Tibial nerve (tissue), 4 donors: ENCODE results near the gene APLN. TPM values are rescaled to one million over a fixed set of nuclear protein-coding genes. Genes with fewer than 3 reads are reported as not detected.

Experiments used
- DNase-seq, 2 donors: peaks; one replicate each; pipeline ENCODE4 v3.0.0-alpha.2; 2019; ENCODE audit warnings: low spot score in 2 of 2
- H3K27ac ChIP-seq, 4 donors: fragments of 200-600 bp; sonication (generic) in 3 of 4; one replicate each; pipeline ENCODE4 v1.5.1; 2017 to 2019; ENCODE audit warnings: mild to moderate bottlenecking in 1 of 4
- H3K27me3 ChIP-seq, 2 donors: fragments of 200-600 bp; sonication (generic) in 1 of 2; one replicate each; pipeline versions ENCODE4 v1.5.1 to v1.6.0; 2017 to 2019
- H3K36me3 ChIP-seq, 3 donors: fragments of 200-600 bp; sonication (generic); one replicate each; pipeline ENCODE4 v1.5.1; 2018 to 2019
- H3K4me1 ChIP-seq, 4 donors: fragments of 200-600 bp; sonication (generic) in 3 of 4; one replicate each; pipeline ENCODE4 v1.5.1; 2017 to 2019
- H3K4me3 ChIP-seq, 4 donors: fragments of 200-600 bp; sonication (generic) in 3 of 4; one replicate each; pipeline ENCODE4 v1.5.1; 2017 to 2019; ENCODE audit warnings: mild to moderate bottlenecking in 1 of 4, moderate library complexity in 1 of 4
- H3K9me3 ChIP-seq, 4 donors: fragments of 200-600 bp; sonication (generic) in 3 of 4; one replicate each; pipeline ENCODE4 v1.5.1; 2017 to 2019
- CTCF ChIP-seq, 5 experiments: fragments of 200-600 bp in 3 of 5; fragments of 450-650 bp in 2 of 5; sonication (generic) in 3 of 5; IDR thresholded peaks; one replicate each; pipeline ENCODE4 v1.5.1; 2016 to 2019; ENCODE audit warnings: antibody characterized with exemption in 5 of 5, mild to moderate bottlenecking in 3 of 5, moderate library complexity in 2 of 5
- EP300 ChIP-seq, 2 donors: sonication (generic); formaldehyde crosslinking; IDR thresholded peaks; one replicate each; pipeline ENCODE4 v1.6.1; 2017; ENCODE audit warnings: antibody characterized with exemption in 2 of 2, mild to moderate bottlenecking in 1 of 2
- POLR2A ChIP-seq, 2 donors: fragments of 450-650 bp; IDR thresholded peaks; one replicate each; pipeline ENCODE4 v1.6.1; 2017; ENCODE audit warnings: antibody characterized with exemption in 2 of 2, mild to moderate bottlenecking in 2 of 2, moderate library complexity in 2 of 2
- WGBS, 2 donors: methylation state at CpG; one replicate each; pipeline ENCODE4 v1.1.5; 2018; 5-methylcytosine and 5-hydroxymethylcytosine counted together
- total RNA-seq, 4 donors: library from RNA; depleted of rRNA; stranded (reverse); fragments of >200 nt; gene quantifications; one replicate each; pipeline ENCODE4 v1.1.0, GENCODE V29; 2016

The APLN gene
- total RNA-seq, 4 donors from 2014 or later, result 0.20 to 0.60 (median 0.21) TPM; not detected in 1

GRCh38 chrX:129679901-129680300, 25.1 kb upstream of the APLN start:
- TF ChIP-seq EP300 (IDR thresholded peaks at IDR 0.05) (no peak), CTCF (IDR thresholded peaks at IDR 0.05) (no peak)
- H3K4me3 ChIP-seq, result no peak overlapping the region
- H3K36me3 ChIP-seq, result no peaks in the 10 kb centered on the region
- peaks cover 0 to 3% of the 10 kb centered on the region in 2 donors for H3K27me3 ChIP-seq
- peaks cover 0 to 3% (median 0%) of the 10 kb centered on the region in 4 donors for H3K4me1 ChIP-seq
- no peak overlapping the region for H3K27ac ChIP-seq
- WGBS, 2 donors, result 95 to 100% methylated on average over 1 of the region's 1 CpG
- H3K9me3 ChIP-seq, result no peaks in the 10 kb centered on the region
- no peak for DNase-seq

GRCh38 chrX:129678614-129679195, 23.9 kb upstream of the APLN start:
- peak overlapping the region; percentile 19 to 54 (median 33) for H3K4me3 ChIP-seq
- no peaks in the 10 kb centered on the region for H3K9me3 ChIP-seq
- TF ChIP-seq EP300 (IDR thresholded peaks at IDR 0.05), result no peak
- no peak for TF ChIP-seq POLR2A (IDR thresholded peaks at IDR 0.05)
- no peak for TF ChIP-seq CTCF (IDR thresholded peaks at IDR 0.05)
- H3K4me1 ChIP-seq, result peaks cover 0 to 3% (median 0%) of the 10 kb centered on the region in 4 donors
- peak overlapping the region; percentile 46 to 83 (median 80) for H3K27ac ChIP-seq
- 31 to 55% methylated on average over 10 to 13 of the region's 14 CpGs for WGBS, 2 donors
- no peaks in the 10 kb centered on the region for H3K36me3 ChIP-seq
- H3K27me3 ChIP-seq, result peaks cover 0 to 3% of the 10 kb centered on the region in 2 donors
- DNase-seq, result no peak

GRCh38 chrX:129667412-129667811, 12.7 kb upstream of the APLN start:
- Histone ChIP-seq H3K9me3 (peaks cover 0 to 3% (median 0%) of the 10 kb centered on the region in 4 donors), H3K4me3 (no peak overlapping the region), H3K27me3 (no peaks in the 10 kb centered on the region), H3K4me1 (no peaks in the 10 kb centered on the region), H3K36me3 (no peaks in the 10 kb centered on the region), H3K27ac (no peak overlapping the region)
- DNase-seq, result no peak
- TF ChIP-seq EP300 (IDR thresholded peaks at IDR 0.05) (no peak), CTCF (IDR thresholded peaks at IDR 0.05) (no peak), POLR2A (IDR thresholded peaks at IDR 0.05) (no peak)

- Histone ChIP-seq H3K9me3 (no peaks in the 10 kb centered on the region), H3K27ac (no peak overlapping the region), H3K27me3 (no peaks in the 10 kb centered on the region), H3K4me1 (no peaks in the 10 kb centered on the region), H3K36me3 (no peaks in the 10 kb centered on the region), H3K4me3 (no peak overlapping the region)
- TF ChIP-seq CTCF (IDR thresholded peaks at IDR 0.05) (no peak), EP300 (IDR thresholded peaks at IDR 0.05) (peak in 1 of 2 donors; percentile 9)
- 41 to 47% methylated on average over 7 of the region's 7 CpGs for WGBS, 2 donors
- no peak for DNase-seq
Observed at GRCh38 chrX:129665916-129666644, 11.3 kb upstream of the APLN start.

GRCh38 chrX:129663171-129663570, 8.4 kb upstream of the APLN start:
- H3K4me1 ChIP-seq, result no peaks in the 10 kb centered on the region
- H3K9me3 ChIP-seq, result no peaks in the 10 kb centered on the region
- TF ChIP-seq POLR2A (IDR thresholded peaks at IDR 0.05) (no peak), EP300 (IDR thresholded peaks at IDR 0.05) (no peak), CTCF (IDR thresholded peaks at IDR 0.05) (no peak)
- H3K36me3 ChIP-seq, result no peaks in the 10 kb centered on the region
- H3K27ac ChIP-seq, result no peak overlapping the region
- H3K4me3 ChIP-seq, result no peak overlapping the region
- H3K27me3 ChIP-seq, result no peaks in the 10 kb centered on the region
- WGBS, 2 donors, result 45 to 50% methylated on average over 3 of the region's 3 CpGs
- no peak for DNase-seq
